H9 (cell line): Measurements from ENCODE around the gene NR1D1. TPM values are rescaled to one million over a fixed set of nuclear protein-coding genes. Genes with fewer than 3 reads are reported as not detected.
A peak's percentile ranks its signal among the peaks of the same experiment; 100 is the strongest.

Experiments
- DNase-seq: peaks from one replicate; pipeline ENCODE4 v3.0.0-alpha.2; 2017
- H2AFZ ChIP-seq: one replicate; pipeline ENCODE4 v1.6.1; 2013; ENCODE audit warnings: mild to moderate bottlenecking, low read length, control low read depth, moderate library complexity
- H2AK5ac ChIP-seq: 2 replicates; pipeline ENCODE4 v1.6.1; 2013; ENCODE audit warnings: low read length, control low read depth, mixed read lengths; ENCODE audit not compliant: insufficient read length
- H2BK120ac ChIP-seq: one replicate; pipeline ENCODE4 v1.6.1; 2013; ENCODE audit warnings: low read depth, mild to moderate bottlenecking, low read length, control low read depth, inconsistent platforms; ENCODE audit not compliant: poor library complexity, severe bottlenecking
- H2BK12ac ChIP-seq: 2 replicates; pipeline ENCODE4 v1.6.1; 2013; ENCODE audit warnings: low read length, control low read depth, mixed read lengths, low read depth; ENCODE audit not compliant: insufficient read length
- H2BK15ac ChIP-seq: 2 replicates; pipeline ENCODE4 v1.6.1; 2013; ENCODE audit warnings: low read depth, low read length, control low read depth
- H2BK20ac ChIP-seq: one replicate; pipeline ENCODE4 v1.6.1; 2013; ENCODE audit warnings: low read depth, mild to moderate bottlenecking, low read length, control low read depth, inconsistent platforms; ENCODE audit not compliant: poor library complexity, severe bottlenecking
- H2BK5ac ChIP-seq: 2 replicates; pipeline ENCODE4 v1.6.1; 2013; ENCODE audit warnings: low read length, control low read depth, mixed read lengths; ENCODE audit not compliant: insufficient read length
- H3K14ac ChIP-seq: 2 replicates; pipeline ENCODE4 v1.6.1; 2013; ENCODE audit warnings: low read length, control low read depth; ENCODE audit not compliant: insufficient read depth
- H3K18ac ChIP-seq: 2 replicates; pipeline ENCODE4 v1.6.1; 2013; ENCODE audit warnings: low read depth, mild to moderate bottlenecking, mixed read lengths, low read length, control low read depth; ENCODE audit not compliant: insufficient read length
- H3K23ac ChIP-seq: 2 replicates; pipeline ENCODE4 v1.6.1; 2013; ENCODE audit warnings: low read length, control low read depth, mixed read lengths, low read depth; ENCODE audit not compliant: insufficient read length
- H3K23me2 ChIP-seq: 2 replicates; pipeline ENCODE4 v1.6.1; 2013; ENCODE audit warnings: low read depth, mild to moderate bottlenecking, mixed read lengths, low read length, control low read depth; ENCODE audit not compliant: insufficient read length, poor library complexity, severe bottlenecking
- H3K27ac ChIP-seq: 2 replicates; pipeline ENCODE4 v1.5.1; 2013; ENCODE audit warnings: low read length, control low read depth, mixed read lengths, low read depth; ENCODE audit not compliant: insufficient read length
- H3K27me3 ChIP-seq: 2 replicates; pipeline ENCODE4 v1.6.1; 2013; ENCODE audit warnings: low read length, control low read depth, inconsistent platforms; ENCODE audit not compliant: insufficient read depth
- H3K4ac ChIP-seq: 2 replicates; pipeline ENCODE4 v1.6.1; 2013; ENCODE audit warnings: low read depth, mild to moderate bottlenecking, control low read depth, inconsistent platforms, low read length, moderate library complexity
- H3K4me1 ChIP-seq: 2 replicates; pipeline ENCODE4 v1.6.1; 2013; ENCODE audit warnings: low read length, control low read depth, inconsistent platforms; ENCODE audit not compliant: insufficient read depth
- H3K4me2 ChIP-seq: 2 replicates; pipeline ENCODE4 v1.6.1; 2013; ENCODE audit warnings: low read length, control low read depth, mixed read lengths; ENCODE audit not compliant: insufficient read length, insufficient read depth
- H3K56ac ChIP-seq: 2 replicates; pipeline ENCODE4 v1.6.1; 2013; ENCODE audit warnings: low read depth, mild to moderate bottlenecking, mixed read lengths, low read length, control low read depth; ENCODE audit not compliant: insufficient read length
- H3K79me1 ChIP-seq: 2 replicates; pipeline ENCODE4 v1.6.1; 2013; ENCODE audit warnings: low read depth, mild to moderate bottlenecking, moderate library complexity, low read length, control low read depth, inconsistent platforms; ENCODE audit not compliant: insufficient read depth, poor library complexity, severe bottlenecking
- H3K79me2 ChIP-seq: 2 replicates; pipeline ENCODE4 v1.6.1; 2013; ENCODE audit warnings: low read length, control low read depth, inconsistent platforms; ENCODE audit not compliant: insufficient read depth
- H3K9ac ChIP-seq: 2 replicates; pipeline ENCODE4 v1.6.1; 2013; ENCODE audit warnings: low read length, control low read depth, mixed read lengths; ENCODE audit not compliant: insufficient read length; ENCODE audit errors: extremely low read depth
- H3K9me3 ChIP-seq: one replicate; pipeline ENCODE4 v1.6.1; 2013; ENCODE audit warnings: low read depth, low read length, inconsistent platforms; ENCODE audit not compliant: control insufficient read depth
- H3T11ph ChIP-seq: one replicate; pipeline ENCODE4 v1.6.1; 2013; ENCODE audit warnings: mild to moderate bottlenecking, low read length, control low read depth, inconsistent platforms
- H4K20me1 ChIP-seq: one replicate; pipeline ENCODE4 v1.6.1; 2013; ENCODE audit not compliant: control insufficient read depth, insufficient read length, insufficient read depth
- H4K5ac ChIP-seq: 2 replicates; pipeline ENCODE4 v1.6.1; 2013; ENCODE audit warnings: low read depth, mild to moderate bottlenecking, mixed read lengths, low read length, control low read depth; ENCODE audit not compliant: insufficient read length
- H4K8ac ChIP-seq: replicated peaks from 2 replicates; pipeline ENCODE4 v1.6.1; 2013; ENCODE audit warnings: low read length, control low read depth, mixed read lengths, low read depth; ENCODE audit not compliant: insufficient read length
- H4K91ac ChIP-seq: 2 replicates; pipeline ENCODE4 v1.6.1; 2013; ENCODE audit warnings: low read depth, mild to moderate bottlenecking, moderate library complexity, mixed read lengths, low read length, control low read depth; ENCODE audit not compliant: insufficient read length
- H3K27ac Mint-ChIP-seq, 3 experiments: 2 replicates in 2 of 3; 3 replicates in 1 of 3; pipeline ENCODE4 v1.8.0; 2020 to 2021; ENCODE audit warnings: mixed read lengths in 3 of 3, mild to moderate bottlenecking in 1 of 3, moderate library complexity in 1 of 3
- H3K27me3 Mint-ChIP-seq: 2 replicates; pipeline ENCODE4 v1.8.0; 2021; ENCODE audit warnings: low read depth, mild to moderate bottlenecking, moderate library complexity, mixed read lengths
- H3K36me3 Mint-ChIP-seq, 3 experiments: 2 replicates in 2 of 3; 3 replicates in 1 of 3; pipeline ENCODE4 v1.8.0; 2020 to 2021; ENCODE audit warnings: low read depth in 3 of 3, mixed read lengths in 3 of 3; ENCODE audit not compliant: insufficient read depth in 1 of 3
- H3K4me1 Mint-ChIP-seq, 2 experiments: 2 replicates each; pipeline ENCODE4 v1.8.0; 2020; ENCODE audit warnings: mixed read lengths in 2 of 2
- H3K4me3 Mint-ChIP-seq, 2 experiments: 2 replicates in 1 of 2; 3 replicates in 1 of 2; pipeline ENCODE4 v1.8.0; 2020 to 2021; ENCODE audit warnings: mild to moderate bottlenecking in 2 of 2, mixed read lengths in 2 of 2, moderate library complexity in 1 of 2
- H3K9me3 Mint-ChIP-seq, 2 experiments: 2 replicates in 1 of 2; 3 replicates in 1 of 2; pipeline ENCODE4 v1.8.0; 2020; ENCODE audit warnings: mild to moderate bottlenecking in 2 of 2, mixed read lengths in 2 of 2, moderate library complexity in 1 of 2
- whole genome bisulfite sequencing: extraction: QIAGEN DNeasy Blood & Tissue Kit; methylation state at CpG from one replicate; pipeline ENCODE4 v1.1.7; 2013; ENCODE audit warnings: missing lambda C conversion rate, low lambda C conversion rate, mixed read lengths; ENCODE audit not compliant: insufficient read length; ENCODE audit errors: extremely low coverage; 5-methylcytosine and 5-hydroxymethylcytosine counted together
- total RNA-seq: library from RNA; stranded (reverse); gene quantifications from 2 replicates; pipeline ENCODE4 v1.2.1, GENCODE V29; 2021
- TF ChIP-seq, protein P1 (sequence below): fragments of 200-600 bp; sonication (generic); conservative IDR thresholded peaks from 3 replicates; pipeline ENCODE4 v1.8.0; 2021; ENCODE audit warnings: antibody characterized with exemption, mild to moderate bottlenecking

Gene NR1D1
- total RNA-seq, 1 experiment from 2014 or later = 8.6 TPM

DNA sequence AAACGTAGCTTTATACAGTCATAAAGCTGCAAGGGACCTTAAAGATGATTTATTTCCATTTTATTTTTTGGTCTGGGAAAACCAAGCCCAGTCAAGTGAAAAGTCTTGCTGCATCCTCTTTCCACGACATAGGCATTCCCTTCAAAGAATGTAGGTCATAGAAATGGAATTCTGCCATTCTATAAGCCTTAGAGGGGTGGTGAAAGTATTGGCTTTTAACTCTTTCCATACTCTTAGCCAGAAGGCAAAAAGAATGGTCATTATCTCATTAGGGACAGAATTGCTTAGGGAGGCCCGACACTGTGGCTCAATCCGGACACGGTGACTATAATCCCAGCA is 13.5 kb upstream of the NR1D1 start:
- Mint-ChIP-seq H3K27me3 (no peaks in the 10 kb centered on the region; the same call in none of the 2 replicates), H3K4me1 (peaks cover 62 to 67% of the 10 kb centered on the region in 2 experiments), H3K36me3 (peaks cover 0 to under 1% (median 0%) of the 10 kb centered on the region in 3 experiments; a peak in 3 of 7 replicates), H3K27ac (peak overlapping the region; percentile 98 to 99 (median 99)), H3K4me3 (peak overlapping the region; percentile 60 to 73; a peak in 3 of 5 replicates), H3K9me3 (no peaks in the 10 kb centered on the region; a peak in 2 of 5 replicates)
- Histone ChIP-seq H3K4ac (no peak overlapping the region), H4K5ac (peak overlapping the region; percentile 9), H3K9me3 (no peaks in the 10 kb centered on the region), H2BK20ac (no peak overlapping the region), H3K9ac (peak overlapping the region; percentile 48), H3K56ac (no peak overlapping the region), H4K8ac (no peak overlapping the region), H4K20me1 (no peaks in the 10 kb centered on the region), H3K27ac (peak overlapping the region; percentile 15), H3K14ac (no peak overlapping the region; the same call in 1 of the 2 replicates), H4K91ac (no peak overlapping the region), H3K4me2 (peak overlapping the region; percentile 40), H2AFZ (no peak overlapping the region), H3K18ac (no peak overlapping the region), H3T11ph (no peak overlapping the region), H2BK5ac (no peak overlapping the region), H2BK15ac (no peak overlapping the region), H3K23ac (no peak overlapping the region), H2BK120ac (no peak overlapping the region), H3K23me2 (no peaks in the 10 kb centered on the region), H3K27me3 (no peaks in the 10 kb centered on the region), H2BK12ac (no peak overlapping the region), H3K4me1 (peaks cover 15% of the 10 kb centered on the region; the same call in 1 of the 2 replicates), H2AK5ac (no peak overlapping the region), H3K79me2 (no peaks in the 10 kb centered on the region), H3K79me1 (no peaks in the 10 kb centered on the region)
- no CpG with 5 or more reads among the region's 5 CpGs for WGBS
- TF ChIP-seq, protein P1, sequence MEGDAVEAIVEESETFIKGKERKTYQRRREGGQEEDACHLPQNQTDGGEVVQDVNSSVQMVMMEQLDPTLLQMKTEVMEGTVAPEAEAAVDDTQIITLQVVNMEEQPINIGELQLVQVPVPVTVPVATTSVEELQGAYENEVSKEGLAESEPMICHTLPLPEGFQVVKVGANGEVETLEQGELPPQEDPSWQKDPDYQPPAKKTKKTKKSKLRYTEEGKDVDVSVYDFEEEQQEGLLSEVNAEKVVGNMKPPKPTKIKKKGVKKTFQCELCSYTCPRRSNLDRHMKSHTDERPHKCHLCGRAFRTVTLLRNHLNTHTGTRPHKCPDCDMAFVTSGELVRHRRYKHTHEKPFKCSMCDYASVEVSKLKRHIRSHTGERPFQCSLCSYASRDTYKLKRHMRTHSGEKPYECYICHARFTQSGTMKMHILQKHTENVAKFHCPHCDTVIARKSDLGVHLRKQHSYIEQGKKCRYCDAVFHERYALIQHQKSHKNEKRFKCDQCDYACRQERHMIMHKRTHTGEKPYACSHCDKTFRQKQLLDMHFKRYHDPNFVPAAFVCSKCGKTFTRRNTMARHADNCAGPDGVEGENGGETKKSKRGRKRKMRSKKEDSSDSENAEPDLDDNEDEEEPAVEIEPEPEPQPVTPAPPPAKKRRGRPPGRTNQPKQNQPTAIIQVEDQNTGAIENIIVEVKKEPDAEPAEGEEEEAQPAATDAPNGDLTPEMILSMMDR = no peak
- DNase-seq = no peak
